ENCODE measurements around the gene PCDH7.
A peak's percentile ranks its signal among the peaks of the same experiment; 100 is the strongest.

PCDH7 gene

GRCh38 chr4:30720661-30721184 is 554 bp downstream of the PCDH7 start:
- TF ChIP-seq GATA1 (IDR thresholded peaks at IDR 0.05; ENCODE audit: low read depth, low read length) (no peak), POLR2A (IDR thresholded peaks at IDR 0.05; ENCODE audit: low read length) (no peak)
- DNase-seq: no peak

- DNase-seq: peak; percentile 28 to 30
- no peak for TF ChIP-seq GATA1 (IDR thresholded peaks at IDR 0.05; ENCODE audit: low read depth, low read length)
- no peak for TF ChIP-seq POLR2A (IDR thresholded peaks at IDR 0.05; ENCODE audit: low read length)
Measured at GRCh38 chr4:30721185-30722091, 1.3 kb downstream of the PCDH7 start.

- no peak for TF ChIP-seq POLR2A (IDR thresholded peaks at IDR 0.05; ENCODE audit: low read length)
- no peak for TF ChIP-seq GATA1 (IDR thresholded peaks at IDR 0.05; ENCODE audit: low read depth, low read length)
- DNase-seq: no peak
Measured at GRCh38 chr4:30722092-30722358, 1.9 kb downstream of the PCDH7 start.

- TF ChIP-seq GATA1 (IDR thresholded peaks at IDR 0.05; ENCODE audit: low read depth, low read length) (no peak), POLR2A (IDR thresholded peaks at IDR 0.05; ENCODE audit: low read length) (no peak)
- no peak for DNase-seq
Measured at GRCh38 chr4:30722359-30723200, 2.4 kb downstream of the PCDH7 start.

- no peak for DNase-seq
- no peak for TF ChIP-seq GATA1 (IDR thresholded peaks at IDR 0.05; ENCODE audit: low read depth, low read length)
- no peak for TF ChIP-seq POLR2A (IDR thresholded peaks at IDR 0.05; ENCODE audit: low read length)
Measured at GRCh38 chr4:30723201-30723955, 3.2 kb downstream of the PCDH7 start.

- no peak for TF ChIP-seq GATA1 (IDR thresholded peaks at IDR 0.05; ENCODE audit: low read depth, low read length)
- no peak for TF ChIP-seq POLR2A (IDR thresholded peaks at IDR 0.05; ENCODE audit: low read length)
- DNase-seq: no peak
Measured at GRCh38 chr4:30724247-30724646, 4.1 kb downstream of the PCDH7 start.

- DNase-seq: no peak
- TF ChIP-seq GATA1 (IDR thresholded peaks at IDR 0.05; ENCODE audit: low read depth, low read length): no peak
- TF ChIP-seq POLR2A (IDR thresholded peaks at IDR 0.05; ENCODE audit: low read length): no peak
Measured at GRCh38 chr4:30725562-30725961, 5.4 kb downstream of the PCDH7 start.

- TF ChIP-seq POLR2A (IDR thresholded peaks at IDR 0.05; ENCODE audit: low read length) (no peak), GATA1 (IDR thresholded peaks at IDR 0.05; ENCODE audit: low read depth, low read length) (no peak)
- no peak for DNase-seq
Measured at GRCh38 chr4:30726090-30726675, 6.0 kb downstream of the PCDH7 start.

- no peak for DNase-seq
- TF ChIP-seq POLR2A (IDR thresholded peaks at IDR 0.05; ENCODE audit: low read length): no peak
- no peak for TF ChIP-seq GATA1 (IDR thresholded peaks at IDR 0.05; ENCODE audit: low read depth, low read length)
Measured at GRCh38 chr4:30727409-30727808, 7.2 kb downstream of the PCDH7 start.

GRCh38 chr4:30728311-30728710 is 8.1 kb downstream of the PCDH7 start:
- TF ChIP-seq GATA1 (IDR thresholded peaks at IDR 0.05; ENCODE audit: low read depth, low read length): no peak
- TF ChIP-seq POLR2A (IDR thresholded peaks at IDR 0.05; ENCODE audit: low read length): no peak
- DNase-seq: no peak

GRCh38 chr4:30743897-30744296 is 23.7 kb downstream of the PCDH7 start:
- no peak for DNase-seq
- no peak for TF ChIP-seq GATA1 (IDR thresholded peaks at IDR 0.05; ENCODE audit: low read depth, low read length)
- no peak for TF ChIP-seq POLR2A (IDR thresholded peaks at IDR 0.05; ENCODE audit: low read length)

- DNase-seq: no peak
- TF ChIP-seq GATA1 (IDR thresholded peaks at IDR 0.05; ENCODE audit: low read depth, low read length) (no peak), POLR2A (IDR thresholded peaks at IDR 0.05; ENCODE audit: low read length) (no peak)
Measured at GRCh38 chr4:30744386-30744785, 24.2 kb downstream of the PCDH7 start.

GRCh38 chr4:30744957-30745640 is 24.9 kb downstream of the PCDH7 start:
- TF ChIP-seq POLR2A (IDR thresholded peaks at IDR 0.05; ENCODE audit: low read length): no peak
- no peak for TF ChIP-seq GATA1 (IDR thresholded peaks at IDR 0.05; ENCODE audit: low read depth, low read length)
- DNase-seq: no peak

All from erythroblast (primary cell).